Activated CD4-positive, alpha-beta T cell treated with anti-CD3 and anti-CD28 coated beads, Interleukin-2, amount 50 U/mL, for 16 hours (primary cell): ENCODE data around the gene ASIC4.

ENCODE experiments used
- DNase-seq: peaks from one replicate; pipeline ENCODE4 v3.0.0-alpha.2; 2020

The ASIC4 gene

DNA sequence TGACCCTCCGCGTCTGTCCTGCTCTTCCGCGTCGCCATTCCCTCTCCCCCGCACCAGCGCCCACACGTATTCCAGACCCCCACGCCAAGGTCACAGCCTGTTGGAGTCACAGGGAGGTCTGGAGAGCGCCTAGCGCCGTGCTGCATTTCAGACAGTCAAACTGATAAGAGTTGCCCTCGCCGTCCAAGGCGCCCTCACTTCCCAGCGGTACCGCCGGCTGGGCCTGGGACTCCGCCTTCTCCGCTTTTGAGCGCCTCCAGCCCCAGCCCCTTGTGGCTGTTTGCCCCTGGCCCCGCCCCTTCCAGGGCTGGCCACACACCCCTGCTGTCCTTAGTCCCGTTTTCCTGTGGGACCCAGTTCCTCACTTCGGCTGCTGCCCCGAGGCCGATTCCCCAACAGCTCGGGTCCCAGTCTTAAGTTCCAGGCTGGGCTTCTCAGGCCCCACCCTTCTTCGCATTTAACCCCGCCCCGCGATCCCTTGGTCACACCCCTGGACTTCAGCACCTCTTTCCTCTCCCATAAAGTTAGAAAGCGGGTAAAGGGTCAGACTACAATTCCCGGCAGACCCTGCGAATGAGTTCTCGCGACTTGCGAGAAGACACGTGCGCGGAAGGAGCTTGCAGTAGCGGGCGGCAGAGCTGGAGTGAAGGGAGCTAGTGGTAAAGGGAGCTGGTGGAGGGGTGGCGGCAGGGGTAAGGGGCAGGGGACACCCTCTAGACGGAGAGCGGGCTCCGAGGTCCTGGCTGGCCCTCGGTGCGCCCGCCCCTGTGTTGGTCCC is 15.8 kb upstream of the ASIC4 start, which contains the start of gene GMPPA:
Gene GMPPA (plus strand): TSS at position 612 of the 778 bp plus-strand sequence. CDS start 1,085 bp downstream, outside the sequence.
- peak; percentile 98 for DNase-seq

DNA sequence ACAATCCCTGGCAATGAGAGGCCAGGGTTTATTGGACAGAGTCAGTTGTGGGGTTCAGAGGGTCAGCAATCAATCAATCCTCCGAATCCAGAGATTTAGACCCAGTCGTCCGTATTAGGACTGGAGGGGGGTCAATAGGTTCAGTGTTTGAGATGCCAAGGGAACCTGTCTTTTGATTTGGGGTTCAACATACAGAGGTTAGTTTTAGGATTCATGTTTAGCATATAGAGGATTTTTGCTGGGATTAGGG is 15.3 kb upstream of the ASIC4 start:
- DNase-seq = no peak

DNA sequence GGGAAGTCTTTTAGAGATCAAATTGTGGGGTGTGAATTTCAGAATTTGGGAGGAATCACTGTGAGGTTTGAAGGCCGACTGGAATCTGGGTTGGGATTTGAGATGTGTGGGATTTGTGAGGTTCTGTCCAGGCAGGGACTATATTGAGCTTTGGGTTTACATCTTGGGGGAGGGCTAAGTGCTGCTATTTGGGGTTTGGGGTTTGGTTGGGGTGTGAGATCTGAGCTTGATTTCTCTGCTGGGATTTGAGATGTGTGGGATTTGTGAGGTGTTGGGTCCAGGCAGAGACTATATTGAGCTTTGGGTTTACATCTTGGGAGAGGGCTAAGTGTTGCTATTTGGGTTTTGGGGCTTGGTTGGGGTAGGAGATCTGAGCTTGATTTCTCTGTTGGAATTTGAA is 14.7 kb upstream of the ASIC4 start:
- no peak for DNase-seq

DNA sequence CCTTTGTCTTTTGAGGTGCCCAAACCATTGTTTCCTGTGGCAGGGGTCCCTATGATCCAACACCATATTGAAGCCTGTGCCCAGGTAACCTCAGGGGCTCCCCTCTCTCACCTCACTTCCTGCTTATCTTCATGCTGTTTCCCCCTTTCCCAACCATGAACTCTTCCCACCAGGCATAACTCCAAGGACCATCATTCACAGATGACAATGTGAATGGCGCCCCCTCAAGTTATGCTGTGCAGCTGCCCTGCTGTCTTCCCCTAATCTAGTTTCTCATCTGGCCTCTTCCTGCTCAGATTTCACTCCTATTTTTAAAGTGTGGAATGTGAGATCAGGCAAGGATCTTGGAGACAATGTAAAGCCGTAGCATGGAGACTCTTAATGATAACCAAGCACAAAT is 14.1 kb upstream of the ASIC4 start:
- DNase-seq = no peak

DNA sequence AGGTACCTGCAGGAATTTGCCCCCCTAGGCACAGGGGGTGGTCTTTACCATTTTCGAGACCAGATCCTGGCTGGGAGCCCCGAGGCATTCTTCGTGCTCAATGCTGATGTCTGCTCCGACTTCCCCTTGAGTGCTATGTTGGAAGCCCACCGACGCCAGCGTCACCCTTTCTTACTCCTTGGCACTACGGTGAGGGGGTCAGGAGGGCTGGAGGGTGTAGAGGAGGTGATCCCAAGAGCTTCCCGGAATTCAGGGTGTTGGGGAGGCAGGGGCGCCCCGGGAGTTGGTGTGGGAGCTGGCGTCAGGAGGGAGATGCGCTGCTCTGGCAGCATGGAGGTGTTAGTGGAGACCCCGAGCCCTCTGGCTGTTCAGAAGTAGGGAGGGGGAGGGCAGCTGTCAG is 12.4 kb upstream of the ASIC4 start:
- no peak for DNase-seq

DNA sequence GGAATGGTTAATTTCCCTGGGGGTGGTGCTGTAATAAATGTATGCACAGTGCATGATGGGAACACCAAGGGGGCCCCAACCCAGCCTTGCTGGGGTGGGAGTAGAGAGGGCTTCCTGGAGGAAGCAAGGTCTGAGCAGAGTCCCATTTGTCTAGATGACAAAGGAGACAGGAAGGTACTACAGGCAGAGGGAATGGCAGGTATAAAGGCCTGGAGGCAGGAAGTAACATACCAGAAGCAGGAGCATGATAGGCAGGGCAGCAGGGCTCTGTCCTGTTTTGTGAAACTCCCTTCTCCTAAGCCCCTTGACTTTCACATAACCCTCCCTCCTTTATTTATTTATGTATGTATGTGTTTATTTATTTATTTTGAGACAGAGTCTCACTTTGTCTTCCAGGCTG is 11.7 kb upstream of the ASIC4 start:
- DNase-seq = no peak

DNA sequence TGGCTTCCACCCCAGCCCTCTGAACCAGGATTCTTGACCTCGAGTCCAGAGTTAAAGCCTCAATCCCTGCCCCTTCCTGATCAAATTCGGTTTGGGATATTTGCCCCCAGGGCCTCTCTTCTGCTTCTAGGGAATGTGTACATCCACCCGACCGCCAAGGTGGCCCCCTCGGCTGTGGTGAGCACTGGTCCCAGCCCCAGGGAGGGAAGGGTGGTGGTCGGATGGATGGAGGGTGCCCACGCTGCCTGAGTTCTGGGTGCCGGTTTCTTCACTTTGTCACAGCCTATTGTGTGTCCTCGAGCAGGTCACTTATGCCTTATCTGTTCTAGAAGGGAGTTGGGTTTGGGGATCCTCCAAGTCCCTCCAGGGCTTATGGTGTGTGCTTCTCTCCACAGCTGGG is 8.7 kb upstream of the ASIC4 start:
- no peak for DNase-seq

DNA sequence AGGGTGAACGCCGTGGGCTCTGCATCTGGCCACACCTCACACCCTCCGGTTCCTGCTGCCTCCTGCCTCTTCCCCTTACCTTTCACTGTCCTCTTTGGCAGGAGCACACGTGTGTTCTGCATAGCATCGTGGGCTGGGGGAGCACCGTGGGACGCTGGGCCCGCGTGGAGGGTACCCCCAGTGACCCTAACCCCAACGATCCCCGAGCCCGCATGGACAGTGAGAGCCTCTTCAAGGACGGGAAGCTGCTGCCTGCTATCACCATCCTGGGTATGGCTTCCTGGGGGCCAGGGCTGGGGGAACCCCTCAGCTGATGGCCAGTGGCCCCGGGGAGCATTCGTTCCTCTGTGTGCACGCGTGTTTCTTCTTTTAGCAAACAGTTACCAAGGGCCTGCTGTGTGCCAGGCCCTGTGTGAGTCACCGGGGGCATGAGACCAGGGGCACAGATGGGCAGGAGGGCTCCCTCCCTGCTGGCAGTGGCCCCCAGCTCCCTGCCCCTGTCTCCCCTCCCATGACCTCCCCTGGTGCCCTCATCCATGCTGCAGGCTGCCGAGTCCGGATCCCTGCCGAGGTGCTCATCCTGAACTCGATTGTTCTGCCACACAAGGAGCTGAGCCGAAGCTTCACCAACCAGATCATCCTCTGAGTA is 8.0 kb upstream of the ASIC4 start:
- no peak for DNase-seq

DNA sequence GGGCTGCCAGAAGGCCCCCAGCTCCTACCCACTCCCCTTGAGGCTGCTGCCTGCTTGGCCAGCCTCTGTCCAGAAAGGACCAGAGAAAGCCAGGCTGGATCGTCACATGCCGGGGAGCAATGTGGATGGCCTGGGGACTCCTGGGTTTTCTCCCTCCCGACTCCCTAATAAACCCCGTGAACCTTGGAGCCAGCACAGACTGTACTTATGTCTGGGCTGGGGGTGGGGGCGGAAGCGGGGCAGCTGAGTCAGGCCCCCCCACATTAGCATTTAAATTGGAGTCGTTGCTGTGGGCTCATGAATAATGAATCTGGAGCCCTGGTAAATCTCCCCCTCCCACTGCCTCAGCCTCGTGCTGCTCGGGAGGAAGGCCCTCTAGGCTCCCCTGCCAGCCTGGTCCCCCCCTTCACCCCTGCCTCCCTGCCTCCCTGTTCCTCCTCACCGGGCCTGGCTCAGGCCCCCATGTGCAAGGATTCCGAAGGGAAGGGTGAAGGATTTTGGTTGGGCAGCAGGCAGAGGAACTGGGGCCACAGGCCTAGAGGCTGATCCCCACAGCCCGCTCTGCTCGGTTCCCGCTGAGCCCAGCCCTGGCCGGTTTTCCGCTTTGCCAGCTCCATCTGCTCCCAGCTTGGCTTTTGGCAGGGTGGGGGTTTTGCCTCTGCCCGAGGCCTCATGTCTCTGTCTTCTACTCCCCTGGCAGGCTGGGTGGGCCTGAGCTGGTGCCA is 7.3 kb upstream of the ASIC4 start:
- DNase-seq = no peak

DNA sequence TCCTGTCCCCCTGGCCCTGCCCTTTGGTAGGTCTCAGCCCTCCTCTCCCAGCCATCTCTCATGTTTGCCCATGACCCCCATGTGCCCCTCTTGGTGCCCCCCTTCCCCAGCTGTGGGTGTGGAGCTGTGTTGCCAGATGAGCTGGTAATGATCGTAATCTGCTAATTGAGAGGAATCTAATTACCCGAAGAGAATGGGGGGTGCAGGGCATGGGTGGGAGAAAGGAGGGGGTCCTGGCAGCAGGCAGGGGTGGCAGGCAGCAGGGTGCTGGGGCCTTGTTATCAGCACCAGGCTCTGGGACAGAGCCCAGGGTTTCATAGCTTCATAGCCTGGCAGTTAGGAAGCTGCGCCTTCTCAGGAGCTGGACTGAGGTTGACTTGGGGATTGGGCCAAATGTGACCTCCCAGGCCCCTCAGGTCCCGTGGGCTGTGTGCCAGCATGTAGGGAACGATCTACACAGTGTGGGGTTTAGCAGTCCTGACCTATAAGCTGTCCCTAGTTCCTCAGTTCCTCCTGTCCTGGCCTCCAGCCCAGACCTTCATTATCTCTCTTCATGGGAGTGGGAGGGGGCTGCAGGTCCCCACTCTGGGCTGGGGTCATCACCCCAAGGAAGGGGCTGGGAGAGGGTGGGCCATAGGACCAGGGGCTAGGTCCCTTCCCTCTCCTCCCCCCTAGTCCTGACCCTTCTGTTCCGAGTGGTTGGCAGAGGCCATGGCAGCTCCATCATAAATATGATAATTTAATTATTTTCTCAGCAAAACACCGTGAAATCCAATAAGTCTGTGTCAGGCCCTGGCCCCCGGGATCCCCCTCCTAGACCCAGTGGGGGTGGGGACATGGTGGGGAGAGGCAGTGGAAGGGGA is 6.5 kb upstream of the ASIC4 start:
- no peak for DNase-seq

DNA sequence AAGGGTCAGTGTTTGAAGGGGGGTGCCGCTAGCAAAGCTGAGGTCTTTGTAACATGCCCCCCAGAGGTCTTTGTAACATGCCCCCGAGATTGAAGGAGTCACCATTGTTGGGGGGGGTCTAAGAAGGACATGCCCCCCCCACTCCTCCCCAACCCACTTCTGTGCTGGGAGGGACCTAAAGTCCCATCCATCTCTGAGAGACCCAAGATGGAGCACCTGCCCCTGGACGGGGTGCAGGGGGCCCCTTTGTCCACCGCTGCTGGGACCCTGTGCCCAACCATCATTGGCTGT is 5.9 kb upstream of the ASIC4 start:
- no peak for DNase-seq

DNA sequence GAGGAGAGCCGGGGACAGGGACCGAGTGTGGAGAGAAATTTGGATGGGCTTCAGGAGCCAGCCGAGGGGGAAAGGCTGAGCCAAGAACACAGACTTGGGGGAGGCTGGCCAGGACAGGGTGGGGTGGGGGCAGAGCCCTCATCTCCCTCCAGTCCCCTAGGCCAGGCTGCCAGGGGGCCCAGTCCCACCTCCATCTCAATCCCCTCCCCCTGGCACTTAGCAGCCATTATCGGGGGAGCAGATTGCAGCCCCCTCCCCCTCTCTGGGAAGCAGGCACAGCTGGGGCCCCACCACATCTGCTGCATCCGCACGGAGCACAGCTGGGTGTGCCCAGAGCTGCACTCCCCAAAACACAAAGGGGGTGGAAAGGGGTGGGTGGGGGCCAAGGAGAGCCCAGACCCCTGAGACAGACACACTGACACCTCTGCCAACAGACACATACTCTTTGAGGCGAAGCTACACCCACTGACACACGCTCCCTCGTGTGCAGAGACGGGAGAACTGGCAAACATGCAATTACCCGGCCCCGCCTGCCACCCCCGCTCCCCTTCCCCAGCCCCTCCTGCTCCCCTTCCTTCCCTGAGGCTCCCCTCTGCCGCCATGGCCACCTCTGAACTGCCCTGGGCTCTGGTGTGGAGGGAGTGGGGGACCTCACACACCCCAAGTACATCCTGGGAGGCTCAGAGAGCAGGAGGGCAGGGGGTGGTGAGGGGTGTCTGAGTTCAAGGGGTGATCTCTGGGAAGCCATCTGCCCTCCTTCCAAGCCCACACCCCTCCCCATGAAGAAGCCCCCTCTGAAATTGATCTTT is 5.1 kb upstream of the ASIC4 start:
- DNase-seq = no peak

DNA sequence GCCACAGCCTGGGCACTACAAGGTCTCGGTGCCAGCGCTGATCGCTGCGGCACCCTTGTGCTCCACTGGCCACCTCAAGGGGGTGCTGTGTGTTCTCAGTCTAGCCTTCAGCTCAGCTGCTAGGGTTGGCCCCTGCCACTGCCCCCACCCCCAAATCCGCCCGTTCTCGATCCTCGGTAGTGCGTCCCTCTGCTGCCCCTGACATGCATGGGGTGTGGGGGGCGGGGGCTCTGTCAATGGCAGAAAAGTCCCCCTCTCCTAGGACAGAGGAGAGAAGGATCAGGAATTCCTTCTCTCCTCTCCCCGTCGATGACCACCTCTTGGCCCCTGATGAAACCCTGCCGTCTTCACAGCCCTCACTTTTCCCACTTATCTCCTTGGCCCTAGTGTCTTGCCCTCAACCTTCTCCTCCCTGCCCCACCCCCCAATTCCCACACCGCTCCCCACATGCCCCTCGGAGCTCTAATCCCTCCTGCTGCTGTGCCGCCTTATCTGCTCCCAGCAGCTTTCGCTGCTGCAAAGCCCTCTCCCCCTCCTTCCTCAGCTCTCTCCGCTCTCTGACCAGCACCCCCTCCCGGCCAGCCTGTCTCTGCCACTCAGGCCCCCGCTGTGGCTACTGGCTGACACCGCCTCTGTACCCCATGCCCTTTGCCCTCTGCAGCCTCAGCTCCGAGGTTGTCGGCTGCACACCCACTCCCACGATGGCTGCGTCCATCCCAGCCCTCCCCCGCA is 4.3 kb upstream of the ASIC4 start:
- DNase-seq = peak; percentile 44

DNA sequence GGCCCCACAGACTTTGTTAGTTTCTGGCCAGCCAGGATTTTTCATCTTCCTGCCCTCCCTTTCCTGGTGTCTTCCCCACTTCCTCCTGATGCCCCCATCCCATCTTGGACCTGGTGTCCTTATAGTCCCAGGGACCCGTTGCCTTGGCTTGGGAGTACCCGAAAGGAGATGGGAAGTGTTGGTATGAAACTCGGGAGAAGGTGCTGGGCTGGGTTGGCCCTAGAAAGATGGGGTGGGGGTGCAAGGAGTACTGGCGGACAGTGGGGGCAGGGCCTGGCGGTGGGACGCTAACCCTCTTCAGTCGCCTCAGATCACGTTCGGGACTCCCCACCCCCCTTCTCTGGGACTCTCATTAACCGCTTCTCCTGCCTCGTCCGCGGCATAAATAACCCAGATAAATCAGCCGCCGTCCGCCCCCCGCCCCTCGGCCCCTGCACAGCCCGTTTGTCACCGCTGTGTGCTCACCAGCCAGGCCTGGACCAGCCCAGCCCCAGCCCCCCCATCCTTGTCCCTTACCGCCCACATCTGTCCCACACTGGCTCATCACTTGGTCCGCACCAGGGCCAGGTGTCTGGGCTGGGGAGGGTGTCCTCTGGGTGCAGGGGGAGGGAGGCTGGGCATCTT is 3.7 kb upstream of the ASIC4 start:
- DNase-seq = no peak

DNA sequence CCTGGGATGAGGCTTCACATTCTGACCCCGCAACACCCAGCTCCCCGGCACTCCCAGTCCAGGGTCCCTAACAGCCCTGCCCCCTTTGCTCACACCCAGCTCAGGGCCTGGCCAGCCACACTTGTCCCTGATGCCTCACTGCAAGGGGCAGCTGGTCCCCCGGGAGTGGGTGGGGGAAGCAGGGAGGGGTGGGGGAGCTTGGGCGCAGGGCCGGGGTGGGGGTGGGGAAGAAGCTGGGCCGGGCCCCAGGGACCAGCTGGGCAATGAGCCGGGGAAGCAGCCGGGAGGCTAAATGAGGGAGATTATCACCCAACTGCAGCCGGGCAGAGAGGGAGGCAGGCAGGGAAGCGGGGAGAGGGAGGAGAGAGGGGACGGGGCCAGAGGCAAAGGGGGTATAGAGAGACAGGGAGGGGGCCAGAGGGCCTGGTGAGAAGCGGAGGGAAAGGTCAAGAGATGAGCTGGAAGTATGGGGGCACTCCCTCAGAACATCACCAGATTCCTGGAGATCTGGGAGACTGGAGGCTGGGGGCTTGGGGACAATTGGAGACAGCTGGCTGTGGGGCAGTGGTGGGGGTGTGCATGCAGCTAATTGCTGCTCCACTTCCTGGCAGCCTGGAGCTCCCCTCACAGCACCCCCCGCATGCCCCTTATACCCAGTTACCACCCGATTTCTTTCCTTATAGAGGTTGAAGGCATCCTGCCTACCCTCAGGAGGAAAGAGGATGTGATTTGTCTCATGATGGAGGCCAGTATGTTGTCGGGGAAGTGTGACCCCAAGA is 2.5 kb upstream of the ASIC4 start:
- no peak for DNase-seq

DNA sequence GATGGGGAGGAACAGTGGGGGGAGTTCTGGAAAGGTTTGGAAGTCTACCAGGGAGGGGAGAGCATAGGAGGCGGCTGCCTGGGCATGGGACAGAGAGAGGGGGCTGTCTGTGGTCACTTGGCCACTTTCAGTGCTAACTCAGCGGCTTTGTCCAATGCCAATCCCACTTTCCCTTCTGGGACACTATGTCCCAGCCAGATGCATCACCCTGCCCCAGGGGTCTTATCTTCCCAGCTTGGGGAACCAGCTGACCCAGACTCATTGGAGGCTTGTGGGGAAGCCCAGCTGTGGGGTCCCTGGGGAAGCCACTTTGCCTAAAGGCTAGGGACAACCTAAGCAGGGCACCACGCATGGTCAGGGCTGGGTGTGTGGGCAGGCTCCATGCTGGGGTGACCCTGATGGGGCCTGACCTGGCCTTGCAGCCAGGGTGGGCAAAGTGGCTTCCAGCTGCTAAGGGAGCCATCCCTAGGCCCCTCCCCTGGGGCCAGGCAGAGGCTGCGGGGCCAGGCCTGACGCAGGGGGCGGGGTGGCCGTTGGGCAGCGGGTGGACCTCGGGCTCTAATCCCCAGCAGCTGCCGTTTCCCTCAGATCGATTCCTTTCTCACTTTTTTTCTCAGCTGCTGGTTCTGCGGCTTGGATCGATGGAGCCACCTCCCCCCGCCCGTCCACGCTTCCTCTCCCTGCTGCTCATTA is 1.6 kb upstream of the ASIC4 start:
- no peak for DNase-seq

DNA sequence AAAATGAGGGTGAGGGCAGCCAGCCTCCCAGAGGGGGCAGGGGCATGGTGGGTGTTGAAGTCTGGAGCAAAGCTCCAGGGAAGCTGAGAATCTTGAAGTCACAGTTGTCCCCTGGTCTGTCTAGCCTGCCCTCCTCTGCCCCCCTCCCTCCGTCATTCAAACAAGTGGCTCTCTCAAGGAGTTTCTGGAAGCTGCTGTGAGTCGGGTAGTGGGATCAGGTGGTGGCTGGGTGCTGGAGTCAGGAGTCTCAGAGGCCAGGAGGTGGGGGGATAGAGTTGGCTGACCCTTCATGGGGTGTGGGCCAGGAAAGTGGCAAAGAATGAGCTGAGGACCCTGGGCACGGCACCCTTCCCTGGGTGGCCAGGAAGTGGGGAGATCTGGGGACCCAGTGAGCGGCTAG is 495 bp upstream of the ASIC4 start:
- no peak for DNase-seq

DNA sequence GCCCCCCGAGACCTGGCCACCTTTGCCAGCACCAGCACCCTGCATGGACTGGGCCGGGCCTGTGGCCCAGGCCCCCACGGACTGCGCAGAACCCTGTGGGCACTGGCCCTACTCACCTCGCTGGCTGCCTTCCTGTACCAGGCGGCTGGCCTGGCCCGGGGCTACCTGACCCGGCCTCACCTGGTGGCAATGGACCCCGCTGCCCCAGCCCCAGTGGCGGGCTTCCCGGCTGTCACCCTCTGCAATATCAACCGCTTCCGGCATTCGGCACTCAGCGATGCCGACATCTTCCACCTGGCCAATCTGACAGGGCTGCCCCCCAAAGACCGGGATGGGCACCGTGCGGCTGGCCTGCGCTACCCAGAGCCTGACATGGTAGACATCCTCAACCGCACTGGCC is 554 bp downstream of the ASIC4 start:
- DNase-seq = no peak

DNA sequence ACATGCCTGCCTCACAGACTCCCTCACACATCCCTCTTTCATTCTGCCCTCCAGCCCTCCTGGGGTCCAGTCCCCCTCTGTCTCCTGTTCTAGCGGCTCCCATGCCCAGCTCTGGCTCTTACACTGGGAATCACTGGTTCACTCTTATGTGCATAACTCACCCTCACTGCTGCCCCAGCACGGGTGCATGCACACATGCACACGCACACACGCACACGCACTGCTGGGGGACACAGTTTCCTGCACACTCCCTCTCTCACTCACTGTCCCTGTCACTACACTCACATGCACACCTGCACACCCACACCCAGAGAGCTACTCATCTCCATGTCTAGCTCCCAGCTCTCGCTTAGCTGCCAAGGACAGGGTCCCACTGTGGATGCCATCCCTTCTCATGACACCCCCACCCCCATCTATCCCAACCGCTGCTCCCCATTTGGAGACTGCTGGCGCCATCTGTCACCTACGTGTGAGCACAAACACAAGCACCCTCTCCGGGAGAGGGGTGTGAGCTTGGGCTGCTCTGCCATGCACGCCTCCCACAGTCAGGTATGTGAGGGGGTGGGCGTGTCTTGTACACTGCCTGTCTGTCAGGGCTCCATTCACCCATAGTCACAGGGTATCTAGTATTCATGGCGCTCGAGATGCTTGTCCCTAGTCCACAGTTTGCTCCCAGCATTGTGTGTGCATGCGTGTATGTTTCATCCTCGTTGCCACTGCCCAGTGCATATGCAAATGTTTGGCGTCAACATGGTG is 1.8 kb downstream of the ASIC4 start:
- DNase-seq = no peak
